SK-N-SH (cell line): ENCODE results near the gene NOP9.

ENCODE experiments used
- CTCF ChIP-seq: fragments of 200-600 bp; sonication (generic); IDR thresholded peaks from 2 replicates; pipeline ENCODE4 v1.6.1; 2017; ENCODE audit warnings: antibody characterized with exemption, mild to moderate bottlenecking, moderate library complexity
- EP300 ChIP-seq, 2 experiments: IDR thresholded peaks; 2 replicates each; pipeline versions ENCODE4 v1.4.0 to v1.6.1; 2012; ENCODE audit warnings: borderline replicate concordance in 1 of 2, low read depth in 1 of 2, low read length in 1 of 2
- RAD21 ChIP-seq: IDR thresholded peaks from 2 replicates; pipeline ENCODE4 v1.6.1; 2012; ENCODE audit warnings: mild to moderate bottlenecking, low read length

- no peak for TF ChIP-seq RAD21
- no peak for TF ChIP-seq CTCF
- no peak for TF ChIP-seq EP300 (IDR thresholded peaks at IDR 0.05; ENCODE audit: borderline replicate concordance in 1 of 2, low read depth in 1 of 2, low read length in 1 of 2)
Observed at GRCh38 chr14:24256960-24257359, 42.7 kb upstream of the NOP9 start.
